Erythroblast (primary cell): ENCODE data around the gene MATN3.

Experiments used
- GATA1 ChIP-seq: IDR thresholded peaks from 2 replicates; pipeline ENCODE4 v1.6.1; 2011; ENCODE audit warnings: low read depth, mild to moderate bottlenecking, control low read depth, low read length, moderate library complexity
- POLR2A ChIP-seq: IDR thresholded peaks from 2 replicates; pipeline ENCODE4 v1.6.1; 2011; ENCODE audit warnings: mild to moderate bottlenecking, low read length

DNA sequence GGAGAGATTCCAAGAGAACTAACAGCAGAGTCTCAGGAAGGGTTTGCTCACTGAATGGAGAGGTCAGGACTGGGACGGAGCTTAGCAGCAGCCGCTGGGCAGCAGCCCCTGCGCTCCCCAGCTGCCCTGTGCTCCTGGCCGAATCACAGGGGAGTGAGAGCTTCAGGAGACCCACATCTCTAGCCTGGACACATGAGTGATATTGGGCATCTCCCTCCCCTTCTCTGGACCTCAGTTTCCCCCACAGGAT, 511 bp downstream of the MATN3 start:
- TF ChIP-seq POLR2A = no peak
- no peak for TF ChIP-seq GATA1
